ENCODE results near the gene SAMHD1.
"Not testable (repeated sequence)": the region's sequence is repeated elsewhere in the genome, so short reads cannot be mapped to it uniquely, and the experiment has no call there.

The SAMHD1 gene

DNA sequence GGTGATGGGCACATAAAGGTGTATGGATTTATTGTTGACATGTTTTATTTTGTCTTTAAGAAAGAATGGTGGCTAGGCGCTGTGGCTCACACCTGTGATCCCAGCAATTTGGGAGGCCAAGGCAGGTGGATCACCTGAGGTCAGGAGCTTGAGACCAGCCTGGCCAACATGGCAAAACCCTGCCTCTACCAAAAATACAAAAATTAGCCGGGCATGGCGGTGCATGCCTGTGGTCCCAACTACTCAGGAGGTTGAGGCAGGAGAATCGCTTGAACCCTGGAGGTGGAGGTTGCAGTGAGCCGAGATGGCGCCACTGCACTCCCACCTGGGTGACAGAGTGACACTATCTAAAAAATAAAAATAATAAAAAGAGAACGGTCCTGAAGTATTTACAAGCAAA lies 45.4 kb downstream of the SAMHD1 start:
- DNase-seq, result not testable (repeated sequence)

DNA sequence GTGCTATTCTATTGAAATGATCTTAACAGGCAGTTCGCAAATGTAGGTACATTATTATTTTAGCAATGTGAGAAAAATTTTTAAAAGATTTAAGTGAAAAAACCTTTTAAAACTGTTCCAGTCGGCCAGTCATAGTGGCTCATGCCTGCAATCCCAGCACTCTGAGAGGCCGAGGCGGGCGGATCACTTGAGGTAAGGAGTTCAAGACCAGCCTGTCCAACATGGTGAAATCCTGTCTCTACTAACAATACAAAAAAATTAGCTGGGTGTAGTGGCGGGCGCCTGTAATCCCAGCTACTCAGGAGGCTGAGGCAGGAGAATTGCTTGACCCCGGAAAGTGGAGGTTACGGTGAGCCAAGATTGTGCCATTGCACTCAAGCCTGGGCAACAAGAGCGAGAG lies 45.9 kb downstream of the SAMHD1 start:
- not testable (repeated sequence) for DNase-seq

DNA sequence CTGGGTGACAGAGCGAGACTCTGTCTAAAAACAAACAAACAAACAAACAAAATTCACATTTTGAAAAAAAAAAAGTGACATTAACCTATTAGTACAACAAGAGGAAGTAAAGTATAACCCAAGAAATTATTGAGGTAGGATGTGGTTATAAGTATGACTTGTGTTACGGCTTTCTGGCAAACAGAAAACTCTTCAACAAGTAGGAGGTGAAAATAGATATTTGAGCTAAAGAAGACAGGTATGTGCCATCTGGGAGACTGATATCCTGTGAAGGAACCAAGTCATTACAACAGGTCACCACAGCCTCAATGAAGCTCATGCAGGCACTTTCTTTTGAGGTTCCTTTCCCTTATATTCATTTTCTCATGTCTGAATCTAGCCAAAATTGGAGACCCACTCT lies 46.8 kb downstream of the SAMHD1 start:
- DNase-seq, result no peak

GRCh38 chr20:36895036-36895435 lies 56.5 kb downstream of the SAMHD1 start:
- no peak for DNase-seq

GRCh38 chr20:36893801-36894200 lies 57.7 kb downstream of the SAMHD1 start:
- no peak for DNase-seq

GRCh38 chr20:36891211-36891610 lies 60.3 kb downstream of the SAMHD1 start:
- no peak for DNase-seq

GRCh38 chr20:36890586-36890985 lies 60.9 kb downstream of the SAMHD1 start:
- DNase-seq, result no peak

- no peak for DNase-seq
Measured at GRCh38 chr20:36888880-36889516, 62.5 kb downstream of the SAMHD1 start.

- DNase-seq, result no peak
Measured at GRCh38 chr20:36887752-36888090, 63.8 kb downstream of the SAMHD1 start.

DNA sequence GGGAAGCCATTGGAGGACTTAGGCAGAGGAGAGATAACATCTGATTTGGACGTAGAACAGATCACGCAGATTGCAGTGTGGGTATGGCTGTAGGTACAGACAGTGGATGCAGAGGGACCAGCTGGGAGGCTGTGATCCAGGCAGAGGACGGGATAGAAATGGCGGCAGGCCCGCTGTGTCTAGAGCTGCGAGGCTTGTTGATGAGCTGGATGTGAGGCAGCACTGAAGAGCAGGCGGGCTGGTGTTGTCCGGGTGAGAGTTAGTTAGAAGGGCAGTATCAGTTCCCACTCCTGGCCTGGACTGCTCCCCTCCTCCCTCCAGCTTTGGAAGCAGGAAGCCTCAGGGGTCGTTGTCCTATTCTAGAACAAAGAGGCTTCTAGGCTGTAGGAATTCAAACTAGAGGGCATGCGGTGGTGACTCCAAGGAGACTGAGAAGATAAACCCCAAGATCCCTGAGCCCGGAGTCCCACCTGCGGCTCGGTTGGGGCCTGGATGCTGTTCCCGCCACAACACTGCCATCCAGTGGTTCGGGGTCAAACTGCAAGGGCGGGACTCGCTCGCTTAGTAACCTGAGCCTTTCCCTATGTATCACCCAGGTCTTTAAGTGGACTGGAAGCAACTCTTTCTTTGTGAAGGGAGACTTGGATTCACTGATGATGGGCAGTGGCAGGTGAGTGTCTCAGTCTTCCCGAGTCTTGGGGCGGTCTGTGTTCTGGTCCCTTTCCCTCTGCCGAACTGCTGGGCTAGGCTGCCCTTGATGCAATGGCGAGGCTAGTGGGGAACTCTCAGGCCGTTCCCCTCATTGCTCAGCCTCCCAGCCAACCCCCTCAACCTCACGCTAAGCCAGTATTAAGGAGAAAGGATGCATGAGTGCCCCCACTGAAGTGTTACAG lies 64.4 kb downstream of the SAMHD1 start:
- DNase-seq, result peak; percentile 57

- peak; percentile 32 for DNase-seq
Measured at GRCh38 chr20:36885356-36885755, 66.2 kb downstream of the SAMHD1 start.

DNA sequence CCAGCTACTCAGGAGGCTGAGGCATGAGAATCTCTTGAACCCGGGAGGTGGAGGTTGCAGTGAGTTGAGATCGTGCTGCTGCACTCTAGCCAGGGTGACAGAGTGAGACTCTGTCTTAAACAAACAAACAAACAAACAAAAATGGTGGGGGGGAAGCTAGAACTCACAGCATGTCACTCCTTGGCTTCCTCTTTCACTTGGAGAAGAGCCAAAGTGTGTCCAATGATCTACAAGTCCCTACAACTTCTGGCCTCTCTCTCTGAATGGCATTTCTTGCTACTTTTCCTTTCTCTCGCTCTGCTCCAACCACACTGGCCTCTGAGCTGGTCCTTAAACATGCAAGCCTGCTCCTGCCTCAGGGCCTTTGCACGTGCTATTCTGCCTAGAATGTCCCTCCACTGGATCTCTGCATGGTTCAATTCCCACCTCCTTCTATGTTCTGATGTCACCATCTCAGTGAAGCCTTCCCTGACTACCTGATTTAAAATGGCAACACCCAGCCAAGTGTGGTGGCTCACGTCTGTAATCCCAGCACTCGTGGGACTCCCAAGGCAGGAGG lies 67.5 kb downstream of the SAMHD1 start:
- peak; percentile 71 for DNase-seq

DNA sequence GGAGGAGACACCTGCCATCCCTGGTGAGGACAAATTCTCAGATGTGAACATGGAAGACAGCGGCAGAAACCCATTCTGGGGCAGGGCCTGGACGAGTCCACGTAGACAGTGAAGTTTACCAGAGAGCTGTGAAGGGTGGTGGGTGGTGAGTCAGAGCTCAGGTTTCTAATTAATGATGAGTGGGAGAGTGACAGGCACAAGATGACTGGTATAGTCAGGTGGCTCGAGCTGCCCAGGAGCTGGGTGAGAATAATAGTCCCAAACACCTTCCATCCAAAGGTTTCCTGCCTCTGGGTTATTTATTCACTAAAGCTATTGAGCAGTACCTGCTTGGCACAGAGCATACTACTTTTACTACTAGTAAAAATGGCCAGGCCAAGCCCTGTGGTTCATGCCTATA lies 69.6 kb downstream of the SAMHD1 start:
- no peak for DNase-seq

DNA sequence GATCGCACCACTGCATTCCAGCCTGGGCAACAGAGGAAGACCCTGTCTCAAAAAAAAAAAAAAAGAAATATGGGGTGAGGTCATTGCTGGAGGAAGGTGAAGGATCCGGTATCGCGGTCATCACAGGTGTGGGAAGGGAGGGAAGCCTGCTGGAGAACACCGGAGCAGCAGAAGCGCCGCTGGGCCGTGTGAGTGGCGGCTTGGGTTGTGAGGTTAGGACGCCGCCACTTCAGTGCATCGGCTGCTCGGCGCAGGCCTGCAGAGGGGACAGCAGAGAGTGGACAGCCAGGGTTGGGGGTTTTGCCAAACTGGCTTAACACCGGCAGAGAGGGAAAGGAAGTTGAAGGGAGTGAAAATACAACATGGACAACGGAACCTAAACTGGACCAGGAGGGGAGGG lies 70.2 kb downstream of the SAMHD1 start:
- DNase-seq, result no peak

- DNase-seq, result no peak
Measured at GRCh38 chr20:36880741-36881250, 70.7 kb downstream of the SAMHD1 start.

GRCh38 chr20:36878941-36879340 lies 72.6 kb downstream of the SAMHD1 start:
- no peak for DNase-seq

GRCh38 chr20:36876473-36876833 lies 75.1 kb downstream of the SAMHD1 start:
- DNase-seq, result no peak

DNA sequence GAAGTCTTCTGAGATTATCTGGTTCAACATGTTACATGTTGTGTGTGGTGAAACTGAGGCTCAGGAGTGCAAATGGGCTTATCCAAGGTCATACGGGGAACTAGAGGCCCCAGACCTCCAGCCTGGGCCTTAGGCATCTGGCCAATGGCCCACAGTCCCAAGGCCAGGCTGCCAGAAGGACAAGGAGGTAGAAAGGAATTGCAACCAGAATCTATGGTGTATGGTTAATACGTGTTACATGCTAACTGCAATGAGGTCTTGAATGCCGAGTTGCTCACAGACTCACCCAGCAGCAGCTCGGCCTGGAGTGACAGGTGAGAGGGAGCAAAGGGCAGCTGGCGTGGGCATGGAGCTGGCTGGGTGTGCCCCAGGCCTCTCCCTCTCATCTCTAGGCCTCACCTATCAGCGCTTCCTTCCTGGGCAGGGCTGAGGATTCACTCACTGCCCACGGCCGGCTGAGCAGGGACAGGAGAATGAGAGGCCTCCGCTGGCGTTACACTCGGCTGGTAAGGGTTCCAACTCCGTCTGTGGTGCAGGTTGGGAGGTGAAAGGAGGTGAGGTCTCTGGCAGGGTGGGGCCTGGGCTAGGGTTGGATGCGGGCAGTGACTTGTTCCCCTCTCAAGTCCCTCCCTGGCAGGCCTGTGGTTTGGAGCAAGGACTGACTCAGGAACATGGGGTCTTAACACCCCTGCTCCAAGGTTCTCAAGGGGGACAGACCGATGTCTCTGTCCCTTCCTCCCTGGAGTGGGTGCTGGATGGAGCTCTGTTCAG lies 75.6 kb downstream of the SAMHD1 start, which contains the start of gene TLDC2:
Gene TLDC2 (plus strand): TSS at position 437 of the 771 bp plus-strand sequence. CDS start 37 bp downstream, at position 474.
- no peak for DNase-seq

DNA sequence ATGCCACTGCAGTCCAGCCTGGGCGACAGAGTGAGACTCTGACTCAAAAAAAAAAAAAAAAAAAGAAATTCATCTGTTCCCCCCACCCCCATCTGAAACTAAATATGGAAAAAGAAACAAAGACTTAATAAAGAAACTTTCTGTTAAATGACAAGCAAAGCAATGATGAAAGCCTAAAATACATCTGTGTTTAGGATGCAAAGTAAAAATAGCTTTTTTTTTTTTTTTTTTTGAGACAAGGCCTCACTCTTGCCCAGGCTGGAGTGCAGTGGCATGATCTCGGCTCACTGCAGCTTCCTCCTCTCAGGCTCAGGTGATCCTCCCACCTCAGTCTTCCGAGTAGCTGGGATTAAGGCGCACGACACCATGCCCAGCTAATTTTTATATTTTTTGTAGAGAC lies 76.4 kb downstream of the SAMHD1 start:
- not testable (repeated sequence) for DNase-seq

- DNase-seq, result peak; percentile 73
Measured at GRCh38 chr20:36873498-36874189, 77.9 kb downstream of the SAMHD1 start.

DNA sequence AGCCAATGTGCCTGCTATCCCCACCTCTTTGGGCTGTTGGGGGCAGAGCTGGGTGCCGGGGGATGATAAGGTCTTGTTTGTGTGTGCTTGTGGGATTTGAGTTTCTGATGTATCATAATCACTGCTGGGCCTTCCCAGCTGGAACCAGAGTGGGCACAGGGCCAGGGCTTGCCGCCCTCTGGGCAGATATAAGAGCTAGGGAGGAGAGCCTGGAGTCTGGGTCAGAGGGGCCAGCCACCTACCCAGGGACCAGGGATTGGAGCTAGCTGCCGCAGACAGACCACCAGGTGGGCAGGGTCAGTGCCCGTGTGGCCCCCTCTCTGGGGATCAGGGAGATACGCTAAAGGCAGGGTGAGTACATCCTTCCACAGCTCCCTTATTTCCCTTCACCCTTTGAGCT lies 78.7 kb downstream of the SAMHD1 start:
- DNase-seq, result no peak

Data from inflammatory macrophage treated with lipopolysaccharide for 4 hours (primary cell).